Mesothelial cell of epicardium (in vitro differentiated cells): ENCODE data around the gene PDE1C. TPM values are rescaled to one million over a fixed set of nuclear protein-coding genes. Genes with fewer than 3 reads are reported as not detected.

Source experiments
- DNase-seq, 2 experiments: peaks; one replicate each; pipeline ENCODE4 v3.0.0; 2021; ENCODE audit warnings: low spot score in 2 of 2; ENCODE audit not compliant: unreplicated experiment in 2 of 2
- H3K27ac Mint-ChIP-seq: 2 replicates; pipeline ENCODE4 v1.8.0; 2021; ENCODE audit warnings: mixed read lengths
- H3K27me3 Mint-ChIP-seq: 2 replicates; pipeline ENCODE4 v1.8.0; 2021; ENCODE audit warnings: low read depth, mixed read lengths
- H3K36me3 Mint-ChIP-seq: 2 replicates; pipeline ENCODE4 v1.8.0; 2021; ENCODE audit warnings: mixed read lengths
- H3K4me1 Mint-ChIP-seq: 2 replicates; pipeline ENCODE4 v1.8.0; 2021; ENCODE audit warnings: mixed read lengths
- H3K4me3 Mint-ChIP-seq: 2 replicates; pipeline ENCODE4 v1.8.0; 2021; ENCODE audit warnings: mild to moderate bottlenecking, moderate library complexity, mixed read lengths
- H3K9me3 Mint-ChIP-seq: 2 replicates; pipeline ENCODE4 v1.8.0; 2021; ENCODE audit warnings: mixed read lengths
- CTCF ChIP-seq: fragments of 200-600 bp; sonication (generic); IDR thresholded peaks from one replicate; pipeline ENCODE4 v1.5.0; 2021; ENCODE audit warnings: antibody characterized with exemption; ENCODE audit not compliant: unreplicated experiment
- total RNA-seq: library from RNA; stranded (reverse); gene quantifications from 3 replicates; pipeline ENCODE4 v1.2.1, GENCODE V29; 2021

The PDE1C gene
- total RNA-seq, 1 donor from 2014 or later, result 0.94 TPM

GRCh38 chr7:31858055-31858454 lies 212.2 kb downstream of the PDE1C start:
- no peak overlapping the region for H3K27ac Mint-ChIP-seq

GRCh38 chr7:31857172-31857571 lies 213.0 kb downstream of the PDE1C start:
- H3K4me3 Mint-ChIP-seq, result no peak overlapping the region
- TF ChIP-seq CTCF, result no peak
- no peak overlapping the region for H3K27ac Mint-ChIP-seq
- no peak for DNase-seq
- peaks cover 37% of the 10 kb centered on the region for H3K27me3 Mint-ChIP-seq
- H3K4me1 Mint-ChIP-seq, result no peaks in the 10 kb centered on the region
- no peaks in the 10 kb centered on the region for H3K36me3 Mint-ChIP-seq
- peaks cover 4% of the 10 kb centered on the region for H3K9me3 Mint-ChIP-seq

More at GRCh38 chr7:31858055-31858454, 212.2 kb downstream of the PDE1C start:
- peaks cover 33% of the 10 kb centered on the region for H3K27me3 Mint-ChIP-seq
- no peak for TF ChIP-seq CTCF
- DNase-seq, result no peak
- peaks cover 1% of the 10 kb centered on the region for H3K4me1 Mint-ChIP-seq
- H3K36me3 Mint-ChIP-seq, result no peaks in the 10 kb centered on the region
- H3K9me3 Mint-ChIP-seq, result peaks cover 4% of the 10 kb centered on the region
- no peak overlapping the region for H3K4me3 Mint-ChIP-seq

- no peak overlapping the region for H3K27ac Mint-ChIP-seq
- no peak overlapping the region for H3K4me3 Mint-ChIP-seq
- peaks cover 4% of the 10 kb centered on the region for H3K9me3 Mint-ChIP-seq
- no peaks in the 10 kb centered on the region for H3K36me3 Mint-ChIP-seq
- TF ChIP-seq CTCF, result no peak
- peaks cover 34% of the 10 kb centered on the region for H3K27me3 Mint-ChIP-seq
- no peak for DNase-seq
- no peaks in the 10 kb centered on the region for H3K4me1 Mint-ChIP-seq
Measured at GRCh38 chr7:31856337-31856736, 213.9 kb downstream of the PDE1C start.

- no peaks in the 10 kb centered on the region for H3K4me1 Mint-ChIP-seq
- no peaks in the 10 kb centered on the region for H3K36me3 Mint-ChIP-seq
- no peaks in the 10 kb centered on the region for H3K9me3 Mint-ChIP-seq
- no peak overlapping the region for H3K4me3 Mint-ChIP-seq
- TF ChIP-seq CTCF, result no peak
- no peak overlapping the region for H3K27ac Mint-ChIP-seq
- peaks cover 33% of the 10 kb centered on the region for H3K27me3 Mint-ChIP-seq
- no peak for DNase-seq
Measured at GRCh38 chr7:31855530-31855929, 214.7 kb downstream of the PDE1C start.

- no peak for TF ChIP-seq CTCF
- Mint-ChIP-seq H3K4me1 (no peaks in the 10 kb centered on the region), H3K36me3 (no peaks in the 10 kb centered on the region), H3K27ac (no peak overlapping the region), H3K4me3 (no peak overlapping the region), H3K27me3 (peaks cover 49% of the 10 kb centered on the region), H3K9me3 (no peaks in the 10 kb centered on the region)
- no peak for DNase-seq
Measured at GRCh38 chr7:31853380-31853779, 216.8 kb downstream of the PDE1C start.

- Mint-ChIP-seq H3K9me3 (no peaks in the 10 kb centered on the region), H3K36me3 (no peaks in the 10 kb centered on the region), H3K27ac (no peak overlapping the region), H3K4me3 (no peak overlapping the region), H3K4me1 (no peaks in the 10 kb centered on the region), H3K27me3 (peaks cover 41% of the 10 kb centered on the region)
- no peak for TF ChIP-seq CTCF
- no peak for DNase-seq
Measured at GRCh38 chr7:31852462-31852861, 217.7 kb downstream of the PDE1C start.
